ENCODE data around the gene PXDC1.

PXDC1 gene

DNA sequence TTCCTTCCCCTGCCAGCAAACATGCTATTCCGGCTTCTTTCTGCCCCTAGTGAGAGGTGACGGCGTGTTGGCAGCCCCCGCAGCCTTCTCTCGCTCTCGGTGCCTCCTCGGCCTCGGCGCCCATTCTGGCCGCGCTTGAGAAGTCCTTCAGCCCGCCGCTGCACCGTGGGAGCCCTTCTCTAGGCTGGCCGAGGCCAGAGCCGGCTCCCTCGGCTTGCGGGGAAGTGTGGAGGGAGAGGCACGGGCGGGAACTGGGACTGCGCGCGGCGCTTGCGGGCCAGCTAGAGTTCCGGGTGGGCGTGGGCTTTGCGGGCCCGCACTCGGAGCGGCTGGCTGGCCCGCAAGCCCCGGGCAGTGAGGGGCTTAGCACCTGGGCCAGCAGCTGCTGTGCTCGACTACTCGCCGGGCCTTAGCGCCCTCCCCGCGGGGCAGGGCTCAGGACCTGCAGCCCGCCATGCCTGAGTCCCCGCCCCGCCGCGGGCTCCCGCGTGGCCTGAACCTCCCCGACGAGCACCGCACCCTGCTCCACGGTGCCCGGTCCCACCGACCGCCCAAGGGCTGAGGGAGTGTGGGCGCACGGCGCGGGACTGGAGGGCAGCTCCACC, 20.0 kb upstream of the PXDC1 start:
- Histone ChIP-seq H3K9me2 (replicated peaks; ENCODE audit: low read depth, low read length) (no peaks in the 10 kb centered on the region), H3F3A (ENCODE audit: low read depth) (no peaks in the 10 kb centered on the region), H2AFZ (ENCODE audit: low read length) (no peak overlapping the region), H4K20me1 (ENCODE audit: insufficient read depth, low read length, poor library complexity, severe bottlenecking) (no peaks in the 10 kb centered on the region), H3K79me2 (ENCODE audit: insufficient read depth, low read length) (no peaks in the 10 kb centered on the region), H3K4me3 (ENCODE audit: low read length, poor library complexity, severe bottlenecking) (no peak overlapping the region), H3K4me1 (ENCODE audit: insufficient read depth, low read length, poor library complexity, severe bottlenecking) (no peaks in the 10 kb centered on the region), H3K4me2 (ENCODE audit: low read depth, low read length, poor library complexity, severe bottlenecking) (no peak overlapping the region), H3K9me3 (ENCODE audit: insufficient read depth, low read depth, low read length) (no peaks in the 10 kb centered on the region), H3K9ac (ENCODE audit: low read depth, low read length, poor library complexity, severe bottlenecking) (no peak overlapping the region), H3K36me3 (ENCODE audit: insufficient read depth, low read length) (no peaks in the 10 kb centered on the region), H3K27me3 (ENCODE audit: insufficient read depth, low read length, poor library complexity, severe bottlenecking) (no peaks in the 10 kb centered on the region)
- no peak for TF ChIP-seq EZH2phosphoT487 (IDR thresholded peaks at IDR 0.05; ENCODE audit: borderline replicate concordance)
- TF ChIP-seq, protein P1, sequence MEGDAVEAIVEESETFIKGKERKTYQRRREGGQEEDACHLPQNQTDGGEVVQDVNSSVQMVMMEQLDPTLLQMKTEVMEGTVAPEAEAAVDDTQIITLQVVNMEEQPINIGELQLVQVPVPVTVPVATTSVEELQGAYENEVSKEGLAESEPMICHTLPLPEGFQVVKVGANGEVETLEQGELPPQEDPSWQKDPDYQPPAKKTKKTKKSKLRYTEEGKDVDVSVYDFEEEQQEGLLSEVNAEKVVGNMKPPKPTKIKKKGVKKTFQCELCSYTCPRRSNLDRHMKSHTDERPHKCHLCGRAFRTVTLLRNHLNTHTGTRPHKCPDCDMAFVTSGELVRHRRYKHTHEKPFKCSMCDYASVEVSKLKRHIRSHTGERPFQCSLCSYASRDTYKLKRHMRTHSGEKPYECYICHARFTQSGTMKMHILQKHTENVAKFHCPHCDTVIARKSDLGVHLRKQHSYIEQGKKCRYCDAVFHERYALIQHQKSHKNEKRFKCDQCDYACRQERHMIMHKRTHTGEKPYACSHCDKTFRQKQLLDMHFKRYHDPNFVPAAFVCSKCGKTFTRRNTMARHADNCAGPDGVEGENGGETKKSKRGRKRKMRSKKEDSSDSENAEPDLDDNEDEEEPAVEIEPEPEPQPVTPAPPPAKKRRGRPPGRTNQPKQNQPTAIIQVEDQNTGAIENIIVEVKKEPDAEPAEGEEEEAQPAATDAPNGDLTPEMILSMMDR (conservative IDR thresholded peaks at IDR 0.05; ENCODE audit: low read length), result no peak

DNA sequence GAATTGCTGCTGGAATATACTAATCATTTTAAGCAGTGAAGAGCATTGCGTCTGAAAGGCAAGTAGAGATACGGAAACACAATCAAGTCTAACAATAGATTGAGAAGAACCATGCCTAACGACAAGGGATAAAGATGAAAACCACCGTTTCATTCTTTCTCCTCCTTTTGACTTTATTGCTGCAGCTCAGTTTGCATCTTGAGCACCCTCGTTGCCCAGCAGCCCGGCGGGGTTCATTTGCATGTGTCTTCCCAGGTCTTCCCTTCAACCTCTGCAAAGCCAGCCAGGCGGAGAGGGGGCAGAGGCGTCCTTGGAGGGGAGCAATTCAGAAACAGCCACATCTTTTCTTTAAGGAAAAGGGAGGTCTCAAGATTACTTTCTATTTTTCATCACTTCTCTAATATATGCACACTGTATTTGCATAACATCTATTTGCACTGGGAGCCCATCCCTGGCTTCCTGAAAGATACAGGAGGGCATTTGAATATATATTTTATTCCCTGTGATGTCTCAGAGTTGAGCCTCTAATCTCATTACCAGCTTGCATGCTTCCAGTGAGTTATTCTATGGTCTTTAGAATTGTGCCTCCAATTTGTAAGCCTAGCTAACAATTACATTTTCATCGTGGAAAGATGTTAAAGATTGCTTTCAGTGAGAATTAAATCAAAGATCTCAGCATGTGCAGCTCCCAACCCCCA, 18.7 kb upstream of the PXDC1 start:
- Histone ChIP-seq H3K36me3 (ENCODE audit: insufficient read depth, low read length) (no peaks in the 10 kb centered on the region), H3F3A (ENCODE audit: low read depth) (no peaks in the 10 kb centered on the region), H3K4me1 (ENCODE audit: insufficient read depth, low read length, poor library complexity, severe bottlenecking) (no peaks in the 10 kb centered on the region), H4K20me1 (ENCODE audit: insufficient read depth, low read length, poor library complexity, severe bottlenecking) (no peaks in the 10 kb centered on the region), H3K9me2 (replicated peaks; ENCODE audit: low read depth, low read length) (no peaks in the 10 kb centered on the region), H2AFZ (ENCODE audit: low read length) (no peak overlapping the region), H3K9me3 (ENCODE audit: insufficient read depth, low read depth, low read length) (no peaks in the 10 kb centered on the region), H3K9ac (ENCODE audit: low read depth, low read length, poor library complexity, severe bottlenecking) (no peak overlapping the region), H3K4me2 (ENCODE audit: low read depth, low read length, poor library complexity, severe bottlenecking) (no peak overlapping the region), H3K79me2 (ENCODE audit: insufficient read depth, low read length) (no peaks in the 10 kb centered on the region), H3K4me3 (ENCODE audit: low read length, poor library complexity, severe bottlenecking) (no peak overlapping the region), H3K27me3 (ENCODE audit: insufficient read depth, low read length, poor library complexity, severe bottlenecking) (no peaks in the 10 kb centered on the region)
- TF ChIP-seq, protein P1 (conservative IDR thresholded peaks at IDR 0.05; ENCODE audit: low read length), result no peak
- no peak for TF ChIP-seq EZH2phosphoT487 (IDR thresholded peaks at IDR 0.05; ENCODE audit: borderline replicate concordance)

DNA sequence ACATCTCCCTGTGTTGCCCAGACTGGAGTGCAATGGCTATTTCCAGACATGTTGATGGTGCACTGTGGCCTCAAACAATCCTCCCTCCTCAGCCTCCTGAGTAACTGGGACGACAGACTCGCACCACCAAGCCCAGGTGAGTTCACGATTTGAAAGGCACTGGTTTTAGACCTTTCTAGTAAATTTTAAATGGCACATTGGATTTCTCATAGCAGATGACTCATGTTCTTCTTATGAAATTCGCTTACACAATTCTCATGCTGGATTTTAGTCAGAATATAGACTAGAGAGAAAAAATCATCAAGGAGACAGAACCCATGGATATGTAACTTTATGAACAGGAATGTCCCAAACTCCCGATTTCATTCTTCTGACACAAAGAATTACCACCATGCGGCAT, 18.1 kb upstream of the PXDC1 start:
- Histone ChIP-seq H3K9me3 (ENCODE audit: insufficient read depth, low read depth, low read length) (no peaks in the 10 kb centered on the region), H3K36me3 (ENCODE audit: insufficient read depth, low read length) (no peaks in the 10 kb centered on the region), H3K4me3 (ENCODE audit: low read length, poor library complexity, severe bottlenecking) (no peak overlapping the region), H3K79me2 (ENCODE audit: insufficient read depth, low read length) (no peaks in the 10 kb centered on the region), H2AFZ (ENCODE audit: low read length) (no peak overlapping the region), H4K20me1 (ENCODE audit: insufficient read depth, low read length, poor library complexity, severe bottlenecking) (no peaks in the 10 kb centered on the region), H3K4me2 (ENCODE audit: low read depth, low read length, poor library complexity, severe bottlenecking) (no peak overlapping the region), H3K9me2 (replicated peaks; ENCODE audit: low read depth, low read length) (no peaks in the 10 kb centered on the region), H3K4me1 (ENCODE audit: insufficient read depth, low read length, poor library complexity, severe bottlenecking) (no peaks in the 10 kb centered on the region), H3F3A (ENCODE audit: low read depth) (no peaks in the 10 kb centered on the region), H3K9ac (ENCODE audit: low read depth, low read length, poor library complexity, severe bottlenecking) (no peak overlapping the region), H3K27me3 (ENCODE audit: insufficient read depth, low read length, poor library complexity, severe bottlenecking) (no peaks in the 10 kb centered on the region)
- TF ChIP-seq EZH2phosphoT487 (IDR thresholded peaks at IDR 0.05; ENCODE audit: borderline replicate concordance), result no peak
- TF ChIP-seq, protein P1 (conservative IDR thresholded peaks at IDR 0.05; ENCODE audit: low read length), result no peak

All from Loucy (cell line).